ENCODE results near the gene NUDT13. TPM values are rescaled to one million over a fixed set of nuclear protein-coding genes. Genes with fewer than 3 reads are reported as not detected.
A peak's percentile ranks its signal among the peaks of the same experiment; 100 is the strongest.

Gene NUDT13
- total RNA-seq, 1 experiment from 2014 or later, result 1.5 TPM

DNA sequence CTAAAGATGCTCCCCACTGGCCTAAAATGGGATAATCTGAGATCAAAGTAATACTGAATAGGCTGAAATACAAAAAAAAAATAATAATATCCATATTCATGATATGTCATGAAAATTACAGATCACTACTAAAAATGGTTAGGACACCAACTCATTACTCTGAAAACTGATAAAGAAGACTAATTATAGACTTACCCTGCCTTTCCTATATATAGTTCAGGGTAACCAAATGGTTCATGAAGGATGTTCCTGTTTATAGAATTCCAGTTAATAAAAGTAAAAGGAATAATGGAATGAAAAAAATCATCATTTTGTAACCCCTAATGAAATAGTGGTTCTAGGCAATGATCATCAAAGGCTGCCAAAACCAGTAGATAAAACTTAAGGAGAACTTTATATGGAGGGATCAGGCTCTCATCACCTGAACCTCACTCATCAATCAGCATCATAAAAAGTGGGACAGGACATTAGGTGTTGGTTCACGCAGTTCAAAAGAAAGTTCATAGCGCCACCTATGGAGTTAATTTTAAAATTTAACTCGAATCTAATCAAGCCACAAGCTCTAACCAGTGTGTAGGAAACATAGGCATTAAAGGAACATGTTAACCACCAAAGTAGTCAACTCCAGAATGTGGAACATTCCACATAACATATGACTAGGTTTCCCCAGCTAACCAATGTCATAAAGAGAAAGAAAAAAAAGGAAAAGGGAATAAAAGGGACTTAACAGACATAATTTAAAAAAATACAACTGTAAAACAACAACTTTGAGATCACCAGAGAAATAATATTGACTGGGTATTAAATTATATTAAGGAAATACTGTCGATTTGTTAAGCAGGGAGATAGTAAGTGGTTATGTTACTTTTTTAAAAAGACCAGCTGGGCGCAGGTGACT is 49.3 kb upstream of the NUDT13 start:
- Histone ChIP-seq H2BK20ac (ENCODE audit: low read depth, low read length, poor library complexity, severe bottlenecking) (no peak overlapping the region), H3K27ac (ENCODE audit: insufficient read length, low read depth, low read length) (no peak overlapping the region), H2BK120ac (ENCODE audit: low read depth, low read length, poor library complexity, severe bottlenecking) (no peak overlapping the region), H2AK5ac (ENCODE audit: insufficient read length, low read length) (no peak overlapping the region), H3K4me2 (ENCODE audit: insufficient read depth, insufficient read length, low read length) (no peak overlapping the region), H3K9ac (ENCODE audit: extremely low read depth, insufficient read length, low read length) (no peak overlapping the region), H3K23me2 (ENCODE audit: insufficient read length, low read depth, low read length, poor library complexity, severe bottlenecking) (no peaks in the 10 kb centered on the region), H3K56ac (ENCODE audit: insufficient read length, low read depth, low read length) (no peak overlapping the region), H3K79me1 (ENCODE audit: insufficient read depth, low read depth, low read length, poor library complexity, severe bottlenecking) (no peaks in the 10 kb centered on the region), H3K9me3 (ENCODE audit: control insufficient read depth, low read depth, low read length) (no peaks in the 10 kb centered on the region), H2BK15ac (ENCODE audit: low read depth, low read length) (no peak overlapping the region), H2AFZ (ENCODE audit: low read length) (no peak overlapping the region), H2BK12ac (ENCODE audit: insufficient read length, low read depth, low read length) (no peak overlapping the region), H4K5ac (ENCODE audit: insufficient read length, low read depth, low read length) (no peak overlapping the region), H2BK5ac (ENCODE audit: insufficient read length, low read length) (no peak overlapping the region), H3T11ph (ENCODE audit: low read length) (no peak overlapping the region), H3K4ac (ENCODE audit: low read depth, low read length) (no peak overlapping the region), H3K27me3 (ENCODE audit: insufficient read depth, low read length) (no peaks in the 10 kb centered on the region), H3K4me1 (ENCODE audit: insufficient read depth, low read length) (no peaks in the 10 kb centered on the region), H4K20me1 (ENCODE audit: control insufficient read depth, insufficient read depth, insufficient read length) (no peaks in the 10 kb centered on the region), H3K18ac (ENCODE audit: insufficient read length, low read depth, low read length) (no peak overlapping the region), H3K79me2 (ENCODE audit: insufficient read depth, low read length) (no peaks in the 10 kb centered on the region), H4K91ac (ENCODE audit: insufficient read length, low read depth, low read length) (no peak overlapping the region), H3K23ac (ENCODE audit: insufficient read length, low read depth, low read length) (no peak overlapping the region), H4K8ac (replicated peaks; ENCODE audit: insufficient read length, low read depth, low read length) (no peak overlapping the region), H3K14ac (ENCODE audit: insufficient read depth, low read length) (no peak overlapping the region)
- 100% methylated on average over 1 of the region's 5 CpGs for WGBS (ENCODE audit: extremely low coverage, insufficient read length, low lambda C conversion rate)
- no peak for DNase-seq
- no peak overlapping the region for H3K27ac Mint-ChIP-seq
- TF ChIP-seq CTCF (conservative IDR thresholded peaks at IDR 0.05), result peak; percentile 71
- H3K27me3 Mint-ChIP-seq (ENCODE audit: low read depth), result no peaks in the 10 kb centered on the region
- H3K4me1 Mint-ChIP-seq, result no peaks in the 10 kb centered on the region
- no peak overlapping the region for H3K4me3 Mint-ChIP-seq
- no peaks in the 10 kb centered on the region; a peak in 1 of 5 replicates for H3K9me3 Mint-ChIP-seq
- H3K36me3 Mint-ChIP-seq (ENCODE audit: insufficient read depth in 1 of 3, low read depth in 3 of 3), result peaks cover 2 to 37% (median 31%) of the 10 kb centered on the region in 3 experiments; a peak in 6 of 7 replicates

All from H9 (cell line).